AG09309 (cell line): ENCODE data around the gene HNRNPC.
A peak's percentile ranks its signal among the peaks of the same experiment; 100 is the strongest.
"Not testable (repeated sequence)": the region's sequence is repeated elsewhere in the genome, so short reads cannot be mapped to it uniquely, and the experiment has no call there.

Experiments used
- DNase-seq: peaks from one replicate; pipeline ENCODE4 v3.0.0-alpha.2; 2010; ENCODE audit warnings: low read depth
- H3K4me3 ChIP-seq: 2 replicates; pipeline ENCODE4 v1.5.1; 2011; ENCODE audit warnings: mild to moderate bottlenecking, low read depth, low read length, moderate library complexity; ENCODE audit not compliant: control insufficient read depth
- TF ChIP-seq, protein P1 (sequence below): IDR thresholded peaks from 2 replicates; pipeline ENCODE4 v1.5.1; 2011; ENCODE audit warnings: mild to moderate bottlenecking, low read depth, low read length, inconsistent platforms; ENCODE audit not compliant: insufficient read depth, control insufficient read depth; ENCODE audit errors: missing control alignments

Gene HNRNPC

DNA sequence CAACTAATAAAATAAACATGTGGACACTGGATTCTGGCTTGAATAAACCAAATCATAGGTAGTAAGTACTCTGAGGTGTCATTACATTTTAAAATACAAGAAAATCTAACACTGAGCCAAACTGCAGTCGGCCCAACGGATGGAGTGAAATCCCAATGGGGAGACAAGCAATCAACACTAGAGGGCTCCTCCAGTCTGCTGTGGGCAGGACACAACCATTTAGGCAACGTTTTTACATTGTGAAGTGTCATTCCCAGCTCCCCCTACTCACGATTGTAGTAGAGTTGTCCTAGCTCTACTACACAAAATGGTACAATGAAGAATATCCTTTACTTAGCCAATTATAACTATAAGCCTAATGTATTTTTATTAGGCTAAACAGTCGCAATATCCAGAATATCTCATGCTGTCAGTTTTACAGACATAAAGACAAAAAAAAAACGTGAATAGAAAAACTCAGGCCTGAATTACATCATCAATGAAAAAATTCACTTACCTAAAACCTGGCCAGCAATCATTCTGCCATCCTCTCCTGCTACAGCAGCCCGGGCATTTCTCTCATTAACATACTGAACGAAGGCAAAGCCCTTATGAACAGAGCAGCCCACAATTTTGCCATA is 35.7 kb downstream of the HNRNPC start:
- no peak for DNase-seq
- TF ChIP-seq, protein P1, sequence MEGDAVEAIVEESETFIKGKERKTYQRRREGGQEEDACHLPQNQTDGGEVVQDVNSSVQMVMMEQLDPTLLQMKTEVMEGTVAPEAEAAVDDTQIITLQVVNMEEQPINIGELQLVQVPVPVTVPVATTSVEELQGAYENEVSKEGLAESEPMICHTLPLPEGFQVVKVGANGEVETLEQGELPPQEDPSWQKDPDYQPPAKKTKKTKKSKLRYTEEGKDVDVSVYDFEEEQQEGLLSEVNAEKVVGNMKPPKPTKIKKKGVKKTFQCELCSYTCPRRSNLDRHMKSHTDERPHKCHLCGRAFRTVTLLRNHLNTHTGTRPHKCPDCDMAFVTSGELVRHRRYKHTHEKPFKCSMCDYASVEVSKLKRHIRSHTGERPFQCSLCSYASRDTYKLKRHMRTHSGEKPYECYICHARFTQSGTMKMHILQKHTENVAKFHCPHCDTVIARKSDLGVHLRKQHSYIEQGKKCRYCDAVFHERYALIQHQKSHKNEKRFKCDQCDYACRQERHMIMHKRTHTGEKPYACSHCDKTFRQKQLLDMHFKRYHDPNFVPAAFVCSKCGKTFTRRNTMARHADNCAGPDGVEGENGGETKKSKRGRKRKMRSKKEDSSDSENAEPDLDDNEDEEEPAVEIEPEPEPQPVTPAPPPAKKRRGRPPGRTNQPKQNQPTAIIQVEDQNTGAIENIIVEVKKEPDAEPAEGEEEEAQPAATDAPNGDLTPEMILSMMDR: peak; percentile 36

GRCh38 chr14:21231020-21231652 is 38.1 kb downstream of the HNRNPC start:
- TF ChIP-seq, protein P1: no peak
- H3K4me3 ChIP-seq: no peak overlapping the region
- DNase-seq: no peak

More for the DNA sequence above, 35.7 kb downstream of the HNRNPC start:
- no peak overlapping the region for H3K4me3 ChIP-seq

GRCh38 chr14:21229821-21230220 is 39.4 kb downstream of the HNRNPC start:
- TF ChIP-seq, protein P1: no peak
- H3K4me3 ChIP-seq: no peak overlapping the region
- DNase-seq: no peak

DNA sequence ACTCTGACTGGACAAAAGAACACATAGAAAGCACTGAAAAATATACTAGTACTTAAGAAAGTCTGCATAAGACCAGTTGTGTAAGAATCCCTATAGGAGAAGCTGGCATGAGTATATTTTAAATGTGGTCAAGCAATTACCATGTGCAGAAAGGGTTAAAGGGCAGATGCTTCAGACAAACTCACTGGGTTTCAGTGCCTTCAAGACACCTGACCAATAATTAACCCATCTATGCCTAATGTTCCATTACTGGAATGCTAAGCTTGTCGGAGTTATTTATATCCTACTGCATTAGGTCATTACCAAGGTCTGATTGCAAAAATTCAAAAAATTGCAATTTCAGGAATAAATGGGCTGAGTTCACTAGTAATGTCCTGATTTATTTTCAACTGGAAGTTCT is 41.3 kb downstream of the HNRNPC start:
- no peak for DNase-seq
- TF ChIP-seq, protein P1: no peak
- no peak overlapping the region for H3K4me3 ChIP-seq

- TF ChIP-seq, protein P1: no peak
- no peak overlapping the region for H3K4me3 ChIP-seq
- no peak for DNase-seq
Observed at GRCh38 chr14:21227150-21227549, 42.1 kb downstream of the HNRNPC start.

DNA sequence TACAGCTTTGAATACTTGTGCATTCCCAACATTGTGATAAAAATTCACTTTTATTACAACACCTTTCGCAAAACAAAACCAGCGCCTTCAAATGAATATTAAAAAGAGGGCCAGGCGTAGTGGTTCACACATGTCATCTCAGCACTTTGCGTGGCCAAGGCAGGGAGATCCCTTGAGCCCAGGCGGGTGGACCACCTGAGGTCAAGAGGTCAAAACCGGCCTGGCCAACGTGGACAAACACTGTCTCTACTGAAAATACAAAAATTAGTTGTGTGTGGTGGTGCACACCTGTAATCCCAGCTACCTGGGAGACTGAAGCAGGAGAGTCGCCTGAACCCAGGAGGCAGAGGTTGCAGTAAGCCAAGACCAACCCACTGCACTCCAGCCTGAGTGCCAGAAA is 42.8 kb downstream of the HNRNPC start:
- DNase-seq: no peak
- TF ChIP-seq, protein P1: no peak
- no peak overlapping the region for H3K4me3 ChIP-seq

- DNase-seq, H3K4me3 ChIP-seq: not testable (repeated sequence)
Observed at GRCh38 chr14:21225164-21225563, 44.1 kb downstream of the HNRNPC start.
